H1 (cell line): ENCODE measurements around the gene ZC3HAV1. TPM values are rescaled to one million over a fixed set of nuclear protein-coding genes. Genes with fewer than 3 reads are reported as not detected.

ENCODE experiments used
- CTCF ChIA-PET: fragments of 300-600 bp; sonication (Branson Sonifier 250); formaldehyde crosslinking; loops from one replicate; lab custom pipeline; 2021; ENCODE audit not compliant: partially characterized antibody; lab: Charles Lee
- POLR2A ChIA-PET: fragments of 300-600 bp; sonication (Branson Sonifier 250); formaldehyde crosslinking; loops from one replicate; lab custom pipeline; 2021; ENCODE audit warnings: inconsistent platforms; ENCODE audit not compliant: partially characterized antibody; lab: Charles Lee
- DNase-seq, 2 experiments: peaks; one replicate each; pipeline versions ENCODE4 v3.0.0 to v3.0.0-alpha.2; 2010 to 2022; ENCODE audit warnings: low spot score in 2 of 2, low read depth in 1 of 2, mixed read lengths in 1 of 2
- FAIRE-seq: peaks from 2 replicates; lab custom pipeline; 2011; peaks lifted over from hg19 to GRCh38; lab: Jason Lieb, UNC
- H2AFZ ChIP-seq: 2 replicates; pipeline ENCODE4 v1.8.1; 2012; ENCODE audit warnings: low read length, inconsistent platforms
- H2AK5ac ChIP-seq: 2 replicates; pipeline ENCODE4 v1.6.1; 2013; ENCODE audit warnings: low read depth, low read length
- H2BK120ac ChIP-seq: replicated peaks from 2 replicates; pipeline ENCODE3; 2013; ENCODE audit warnings: low read depth, low read length, inconsistent platforms
- H2BK12ac ChIP-seq: 2 replicates; pipeline ENCODE4 v1.6.1; 2013; ENCODE audit warnings: low read depth, low read length
- H2BK15ac ChIP-seq: 2 replicates; pipeline ENCODE4 v1.6.1; 2013; ENCODE audit warnings: low read length
- H2BK20ac ChIP-seq: 2 replicates; pipeline ENCODE4 v1.6.1; 2013; ENCODE audit warnings: low read length
- H2BK5ac ChIP-seq: 2 replicates; pipeline ENCODE4 v1.6.1; 2013; ENCODE audit warnings: low read depth, low read length
- H3K14ac ChIP-seq: 2 replicates; pipeline ENCODE4 v1.6.1; 2013; ENCODE audit warnings: inconsistent platforms; ENCODE audit not compliant: insufficient read length
- H3K18ac ChIP-seq: 2 replicates; pipeline ENCODE4 v1.6.1; 2013; ENCODE audit warnings: low read length; ENCODE audit errors: extremely low read depth
- H3K23ac ChIP-seq: 2 replicates; pipeline ENCODE4 v1.6.1; 2013; ENCODE audit warnings: inconsistent platforms; ENCODE audit not compliant: insufficient read length
- H3K23me2 ChIP-seq: 2 replicates; pipeline ENCODE4 v1.6.1; 2013; ENCODE audit warnings: low read depth, low read length
- H3K27ac ChIP-seq: 2 replicates; pipeline ENCODE4 v1.6.1; 2011; ENCODE audit warnings: low read depth, low read length, inconsistent platforms
- H3K27me3 ChIP-seq, 4 experiments: replicated peaks in 1 of 4; 1 replicate in 1 of 4; 2 replicates in 3 of 4; pipeline versions ENCODE4 v1.6.1 to v1.8.1; 2011 to 2013; ENCODE audit warnings: low read length in 3 of 4, mild to moderate bottlenecking in 3 of 4, inconsistent platforms in 2 of 4, mixed read lengths in 2 of 4, moderate library complexity in 1 of 4; ENCODE audit not compliant: control insufficient read depth in 3 of 4, insufficient read depth in 3 of 4; ENCODE audit errors: extremely low read depth in 1 of 4
- H3K36me3 ChIP-seq, 4 experiments: 2 replicates each; pipeline versions ENCODE4 v1.6.1 to v1.8.1; 2011 to 2013; ENCODE audit warnings: mild to moderate bottlenecking in 4 of 4, low read length in 3 of 4, moderate library complexity in 2 of 4, control low read depth in 1 of 4, inconsistent platforms in 1 of 4; ENCODE audit not compliant: insufficient read depth in 4 of 4, control insufficient read depth in 2 of 4
- H3K4ac ChIP-seq: replicated peaks from 2 replicates; pipeline ENCODE3; 2013; ENCODE audit warnings: low read length, low read depth, mixed read lengths, inconsistent platforms; ENCODE audit not compliant: insufficient read length
- H3K4me1 ChIP-seq, 4 experiments: replicated peaks in 1 of 4; 1 replicate in 1 of 4; 2 replicates in 3 of 4; pipeline versions ENCODE4 v1.6.1 to v1.8.1; 2011 to 2013; ENCODE audit warnings: low read length in 3 of 4, inconsistent platforms in 2 of 4, mixed read lengths in 1 of 4; ENCODE audit not compliant: insufficient read depth in 4 of 4, control insufficient read depth in 3 of 4
- H3K4me2 ChIP-seq, 2 experiments: 2 replicates each; pipeline versions ENCODE4 v1.6.1 to v1.8.1; 2011 to 2013; ENCODE audit warnings: low read depth in 2 of 2, low read length in 2 of 2, control low read depth in 1 of 2, inconsistent platforms in 1 of 2, mild to moderate bottlenecking in 1 of 2; ENCODE audit not compliant: insufficient read depth in 1 of 2
- H3K4me3 ChIP-seq, 4 experiments: fragments of 200-600, 300-600 bp in 1 of 4; sonication (generic), shearing (Covaris generic), sonication (Bioruptor Twin) in 1 of 4; 2 replicates each; pipeline versions ENCODE4 v1.5.1 to v1.8.1; 2011 to 2016; ENCODE audit warnings: low read length in 4 of 4, low read depth in 3 of 4, control low read depth in 2 of 4, inconsistent platforms in 2 of 4, mild to moderate bottlenecking in 2 of 4, mixed read lengths in 1 of 4, moderate library complexity in 1 of 4; ENCODE audit not compliant: insufficient read depth in 2 of 4; ENCODE audit errors: extremely low read depth in 1 of 4
- H3K56ac ChIP-seq: replicated peaks from 2 replicates; pipeline ENCODE3; 2013; ENCODE audit warnings: low read depth, mild to moderate bottlenecking, mixed read lengths, low read length, inconsistent platforms; ENCODE audit not compliant: insufficient read length
- H3K79me1 ChIP-seq: 2 replicates; pipeline ENCODE4 v1.6.1; 2013; ENCODE audit warnings: low read depth, low read length, control low read depth
- H3K79me2 ChIP-seq, 2 experiments: 2 replicates each; pipeline versions ENCODE4 v1.6.1 to v1.8.1; 2012 to 2013; ENCODE audit warnings: low read length in 2 of 2, mild to moderate bottlenecking in 2 of 2, inconsistent platforms in 1 of 2; ENCODE audit not compliant: insufficient read depth in 2 of 2, control insufficient read depth in 1 of 2
- H3K9ac ChIP-seq, 4 experiments: replicated peaks in 1 of 4; 1 replicate in 1 of 4; 2 replicates in 3 of 4; pipeline versions ENCODE4 v1.6.1 to v1.8.1; 2011 to 2013; ENCODE audit warnings: low read depth in 3 of 4, low read length in 3 of 4, control low read depth in 2 of 4, mild to moderate bottlenecking in 2 of 4, moderate library complexity in 2 of 4, inconsistent platforms in 1 of 4; ENCODE audit errors: extremely low read depth in 1 of 4
- H3K9me3 ChIP-seq, 2 experiments: 2 replicates each; pipeline versions ENCODE4 v1.6.1 to v1.8.1; 2012 to 2013; ENCODE audit warnings: mild to moderate bottlenecking in 2 of 2, moderate library complexity in 2 of 2, control low read depth in 1 of 2, inconsistent platforms in 1 of 2, low read depth in 1 of 2, low read length in 1 of 2, mixed read lengths in 1 of 2; ENCODE audit not compliant: insufficient read depth in 2 of 2
- H4K20me1 ChIP-seq, 2 experiments: replicated peaks in 1 of 2; 2 replicates each; pipeline versions ENCODE3 to v1.8.1; 2011 to 2013; ENCODE audit warnings: inconsistent platforms in 2 of 2, low read length in 2 of 2, mild to moderate bottlenecking in 1 of 2; ENCODE audit not compliant: insufficient read depth in 2 of 2, control insufficient read depth in 1 of 2
- H4K5ac ChIP-seq: 2 replicates; pipeline ENCODE4 v1.6.1; 2013; ENCODE audit warnings: low read length, low read depth, mixed read lengths, inconsistent platforms; ENCODE audit not compliant: insufficient read length
- H4K8ac ChIP-seq: 2 replicates; pipeline ENCODE4 v1.8.0; 2013; ENCODE audit warnings: mild to moderate bottlenecking, moderate library complexity, low read length, inconsistent platforms; ENCODE audit not compliant: insufficient read depth; ENCODE audit errors: extremely low read depth
- H4K91ac ChIP-seq: replicated peaks from 2 replicates; pipeline ENCODE3; 2013; ENCODE audit warnings: low read length, mixed read lengths, inconsistent platforms; ENCODE audit not compliant: insufficient read length
- CEBPB ChIP-seq: IDR thresholded peaks from 2 replicates; pipeline ENCODE4 v1.6.1; 2012; ENCODE audit warnings: low read depth, low read length
- CHD2 ChIP-seq: IDR thresholded peaks from 2 replicates; pipeline ENCODE4 v1.6.1; 2012; ENCODE audit warnings: low read length, improper control_type of control experiment
- CREB1 ChIP-seq: IDR thresholded peaks from 2 replicates; pipeline ENCODE4 v1.6.1; 2012; ENCODE audit warnings: inconsistent platforms
- EGR1 ChIP-seq: IDR thresholded peaks from 2 replicates; pipeline ENCODE4 v1.6.1; 2011; ENCODE audit warnings: low read depth, low read length, borderline replicate concordance
- HDAC2 ChIP-seq, 2 experiments: fragments of 300-600 bp in 1 of 2; sonication (generic) in 1 of 2; IDR thresholded peaks; 2 replicates each; pipeline ENCODE4 v1.6.1; 2011 to 2012; ENCODE audit warnings: low read depth in 2 of 2, low read length in 2 of 2, mild to moderate bottlenecking in 2 of 2, moderate library complexity in 2 of 2, borderline replicate concordance in 1 of 2, inconsistent platforms in 1 of 2
- KDM4A ChIP-seq: IDR thresholded peaks from one replicate; pipeline ENCODE4 v1.7.1; 2012; ENCODE audit warnings: low read depth, mild to moderate bottlenecking, moderate library complexity, low read length, inconsistent platforms; ENCODE audit not compliant: severe bottlenecking
- NRF1 ChIP-seq: IDR thresholded peaks from 2 replicates; pipeline ENCODE4 v1.6.1; 2011; ENCODE audit warnings: mild to moderate bottlenecking, low read depth, low read length, improper control_type of control experiment
- POLR2A ChIP-seq, 2 experiments: IDR thresholded peaks; 1 replicate in 1 of 2; 2 replicates in 1 of 2; pipeline ENCODE4 v1.6.1; 2011; ENCODE audit warnings: low read depth in 2 of 2, low read length in 2 of 2, mild to moderate bottlenecking in 2 of 2; ENCODE audit errors: control extremely low read depth in 1 of 2
- RAD21 ChIP-seq, 2 experiments: IDR thresholded peaks in 1 of 2; conservative IDR thresholded peaks in 1 of 2; 2 replicates each; pipeline ENCODE4 v1.6.1; 2011; ENCODE audit warnings: low read depth in 2 of 2, low read length in 2 of 2, improper control_type of control experiment in 1 of 2, inconsistent platforms in 1 of 2, mild to moderate bottlenecking in 1 of 2, moderate library complexity in 1 of 2
- SIX5 ChIP-seq: IDR thresholded peaks from 2 replicates; pipeline ENCODE4 v1.6.1; 2011; ENCODE audit warnings: mild to moderate bottlenecking, low read depth, low read length
- SP4 ChIP-seq: IDR thresholded peaks from 2 replicates; pipeline ENCODE4 v1.6.1; 2012; ENCODE audit warnings: low read length, inconsistent platforms
- SRF ChIP-seq: IDR thresholded peaks from 2 replicates; pipeline ENCODE4 v1.6.1; 2011; ENCODE audit warnings: mild to moderate bottlenecking, low read depth, low read length, moderate library complexity
- TCF12 ChIP-seq: IDR thresholded peaks from 2 replicates; pipeline ENCODE4 v1.6.1; 2011; ENCODE audit warnings: low read depth, mild to moderate bottlenecking, low read length
- TEAD4 ChIP-seq: IDR thresholded peaks from 2 replicates; pipeline ENCODE4 v1.6.1; 2012; ENCODE audit warnings: low read depth, low read length, inconsistent platforms, mixed read lengths
- WGBS, 2 experiments: shearing (Covaris generic) in 1 of 2; methylation state at CpG; one replicate each; pipeline versions ENCODE4 v1.1.6 to v1.1.7; 2013 to 2015; ENCODE audit warnings: low lambda C conversion rate in 2 of 2, mixed read lengths in 2 of 2, inconsistent platforms in 1 of 2, low coverage in 1 of 2, missing lambda C conversion rate in 1 of 2; ENCODE audit not compliant: insufficient replicate concordance in 2 of 2, insufficient coverage in 1 of 2, insufficient read length in 1 of 2; ENCODE audit errors: extremely low coverage in 1 of 2, missing lambda C conversion rate in 1 of 2; 5-methylcytosine and 5-hydroxymethylcytosine counted together
- polyA plus RNA-seq, 7 experiments: library from polyadenylated mRNA; depleted of rRNA in 3 of 7; stranded (reverse) in 5 of 7; unstranded in 2 of 7; fragments of >200 nt in 5 of 7; fragments of 200-250 nt in 2 of 7; gene quantifications; 1 replicate in 5 of 7; 2 replicates in 1 of 7; 4 replicates in 1 of 7; pipeline versions ENCODE4 v1.2.1 to v1.2.3, GENCODE V29; 2011 to 2013; ENCODE audit warnings: missing spikeins in 2 of 7, mixed read lengths in 2 of 7
- total RNA-seq: library from RNA; stranded (reverse); fragmentation: NEBNext Ultra II Directional; extraction: Animal tissue kit (Norgen Biotek cat#: 25700); gene quantifications from 2 replicates; pipeline ENCODE4 v1.2.1, GENCODE V29; 2021

The ZC3HAV1 gene
- total and polyA plus RNA-seq, 2 of the 8 experiments (the other 6 are each of a cell fraction or from before 2014, with no cell fraction given): 22.5 to 43.4 TPM

DNA sequence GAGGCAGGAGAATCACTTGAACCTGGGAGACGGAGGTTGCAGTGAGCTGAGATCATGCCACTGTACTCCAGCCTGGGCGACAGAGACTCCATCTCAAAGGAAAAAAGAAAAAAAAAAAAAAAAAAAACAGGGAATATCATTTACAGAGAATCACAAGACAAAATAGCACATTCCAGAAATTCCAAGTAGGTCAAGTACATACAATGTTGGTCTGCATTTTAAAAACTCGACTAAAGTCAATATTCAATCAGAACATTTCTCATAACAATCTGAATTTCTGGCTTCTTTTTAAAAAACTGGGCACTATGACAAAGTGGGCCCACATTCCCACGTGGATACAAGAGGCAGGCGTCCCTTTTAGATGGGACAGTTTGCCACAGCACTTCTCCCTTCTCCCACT is 86.4 kb downstream of the ZC3HAV1 start:
- ChIA-PET CTCF (interaction anchor here (0.6 kb wide), 1 partner anchor 18 kb away, joined by 4 read pairs; no protein-coding TSS in a partner anchor), POLR2A (interaction anchor here (0.7 to 1.2 kb wide), 2 partner anchors 12 to 13 kb away, joined by 3 to 4 read pairs; no protein-coding TSS in a partner anchor)
- H2BK5ac ChIP-seq: no peak overlapping the region
- H4K20me1 ChIP-seq: no peaks in the 10 kb centered on the region
- H4K8ac ChIP-seq: no peak overlapping the region
- H2BK15ac ChIP-seq: no peak overlapping the region
- FAIRE-seq: no peak
- no peaks in the 10 kb centered on the region for H3K23me2 ChIP-seq
- no peak overlapping the region for H4K91ac ChIP-seq
- H3K4me3 ChIP-seq: no peak overlapping the region
- WGBS, 2 experiments: 87% methylated on average over 5 of the region's 5 CpGs; no CpG with 5 or more reads in 1 of the 2 experiments
- no peaks in the 10 kb centered on the region for H3K79me2 ChIP-seq
- no peak overlapping the region for H3K4ac ChIP-seq
- H3K4me1 ChIP-seq: 0 out of 7 replicates have a peak, but pooled peaks cover 0 to 5% (median 0%) of the 10 kb centered on the region in 4 experiments
- DNase-seq: no peak
- no peak overlapping the region for H2AFZ ChIP-seq
- no peak overlapping the region for H2BK20ac ChIP-seq
- H3K23ac ChIP-seq: no peak overlapping the region
- H3K4me2 ChIP-seq: no peak overlapping the region
- no peak overlapping the region for H4K5ac ChIP-seq
- no peak overlapping the region for H2AK5ac ChIP-seq
- no peak for TF ChIP-seq POLR2A (IDR thresholded peaks at IDR 0.05; ENCODE audit: control extremely low read depth in 1 of 2, low read depth in 2 of 2, low read length in 2 of 2)
- TF ChIP-seq SRF: no peak
- TF ChIP-seq EGR1: no peak
- no peak for TF ChIP-seq CEBPB
- no peak for TF ChIP-seq RAD21 (IDR thresholded peaks at IDR 0.05 in 1 of 2, conservative IDR thresholded peaks at IDR 0.05 in 1 of 2; ENCODE audit: low read depth in 2 of 2, low read length in 2 of 2)
- TF ChIP-seq TCF12: no peak
- TF ChIP-seq CREB1: no peak
- TF ChIP-seq CHD2: no peak
- TF ChIP-seq HDAC2 (IDR thresholded peaks at IDR 0.05; ENCODE audit: borderline replicate concordance in 1 of 2, low read depth in 2 of 2, low read length in 2 of 2): no peak
- TF ChIP-seq SP4: no peak
- no peak for TF ChIP-seq NRF1
- no peak for TF ChIP-seq TEAD4
- TF ChIP-seq SIX5: no peak
- no peak for TF ChIP-seq KDM4A
- H3K9me3 ChIP-seq: no peaks in the 10 kb centered on the region
- peaks cover 5 to 30% (median 13%) of the 10 kb centered on the region in 4 experiments; a peak in 7 of 8 replicates for H3K36me3 ChIP-seq
- H2BK120ac ChIP-seq: no peak overlapping the region
- H3K18ac ChIP-seq: no peak overlapping the region
- H3K9ac ChIP-seq: no peak overlapping the region
- H3K79me1 ChIP-seq: no peaks in the 10 kb centered on the region
- H3K27ac ChIP-seq: no peak overlapping the region
- H2BK12ac ChIP-seq: no peak overlapping the region
- H3K56ac ChIP-seq: no peak overlapping the region
- no peaks in the 10 kb centered on the region for H3K27me3 ChIP-seq
- H3K14ac ChIP-seq: no peak overlapping the region
